Subcutaneous adipose tissue (tissue), 4 donors: Measurements from ENCODE around the gene CORO1A. TPM values are rescaled to one million over a fixed set of nuclear protein-coding genes. Genes with fewer than 3 reads are reported as not detected.

Experiments used
- CTCF ChIP-seq: fragments of 450-650 bp; IDR thresholded peaks from one replicate; pipeline ENCODE4 v1.5.1; 2016; ENCODE audit warnings: low read depth, mild to moderate bottlenecking, control low read depth, antibody characterized with exemption, moderate library complexity
- total RNA-seq, 4 donors: library from RNA; depleted of rRNA; stranded (reverse); fragments of >200 nt; gene quantifications; one replicate each; pipeline ENCODE4 v1.1.0, GENCODE V29; 2016

The CORO1A gene
- total RNA-seq, 4 donors from 2014 or later, result 17.5 to 72.6 (median 40.5) TPM

GRCh38 chr16:30152517-30152916, 30.9 kb upstream of the CORO1A start:
- TF ChIP-seq CTCF, result no peak

DNA sequence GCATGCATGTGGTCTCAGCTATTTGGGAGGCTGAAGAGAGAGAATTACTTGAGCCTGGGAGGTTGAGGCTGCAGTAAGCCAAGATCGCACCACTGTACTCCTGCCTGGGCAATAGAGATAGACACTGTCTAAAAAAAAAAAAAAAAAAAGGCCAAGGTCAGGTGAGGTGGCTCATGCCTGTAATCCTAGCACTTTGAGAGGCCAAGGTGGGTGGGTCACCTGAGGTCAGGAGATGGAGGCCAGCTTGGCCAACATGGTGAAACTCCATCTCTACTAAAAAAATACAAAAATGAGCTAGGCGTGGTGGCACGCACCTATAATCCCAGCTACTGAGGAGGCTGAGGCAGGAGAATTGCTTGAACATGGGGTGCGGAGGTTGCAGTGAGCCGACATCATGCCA, 28.2 kb upstream of the CORO1A start:
- no peak for TF ChIP-seq CTCF

- no peak for TF ChIP-seq CTCF
Observed at GRCh38 chr16:30157214-30157613, 26.2 kb upstream of the CORO1A start.

- TF ChIP-seq CTCF, result no peak
Observed at GRCh38 chr16:30163538-30163937, 19.9 kb upstream of the CORO1A start.

- no peak for TF ChIP-seq CTCF
Observed at GRCh38 chr16:30166202-30166902, 17.1 kb upstream of the CORO1A start.

DNA sequence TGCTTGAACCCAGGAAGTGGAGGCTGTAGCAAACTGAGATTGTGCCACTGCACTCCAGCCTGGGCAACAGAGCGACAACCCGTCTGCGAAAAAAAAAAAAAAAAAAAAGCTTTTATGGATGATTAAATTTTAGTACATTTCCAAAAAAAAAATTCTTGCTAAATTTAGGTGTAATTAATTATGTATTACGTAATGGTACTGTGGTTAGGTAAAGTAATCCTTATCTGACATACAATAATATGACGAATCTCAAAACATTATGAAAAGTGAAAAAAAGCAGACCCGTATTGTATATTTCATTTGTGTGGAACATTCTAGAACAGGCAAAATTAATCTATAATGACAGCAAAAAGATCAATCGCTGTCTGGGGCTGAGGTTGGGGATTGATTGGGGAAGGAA, 10.3 kb upstream of the CORO1A start:
- no peak for TF ChIP-seq CTCF

- TF ChIP-seq CTCF, result no peak
Observed at GRCh38 chr16:30179195-30179594, 4.2 kb upstream of the CORO1A start.
